NCI-H446 (cell line): ENCODE data around the gene TNFRSF14.

ENCODE experiments used
- DNase-seq, 2 experiments: peaks; one replicate each; lab custom pipeline; 2025; lab: John Stamatoyannopoulos, UW

TNFRSF14 gene

GRCh38 chr1:2602866-2603520 lies 46.8 kb downstream of the TNFRSF14 start:
- no peak for DNase-seq

GRCh38 chr1:2603521-2604155 lies 47.5 kb downstream of the TNFRSF14 start:
- no peak for DNase-seq

GRCh38 chr1:2604156-2604843 lies 48.1 kb downstream of the TNFRSF14 start:
- no peak for DNase-seq

- no peak for DNase-seq
Observed at GRCh38 chr1:2604844-2605508, 48.8 kb downstream of the TNFRSF14 start.

GRCh38 chr1:2605509-2606395 lies 49.6 kb downstream of the TNFRSF14 start:
- DNase-seq = no peak

- DNase-seq = no peak
Observed at GRCh38 chr1:2606396-2606880, 50.3 kb downstream of the TNFRSF14 start.

GRCh38 chr1:2606881-2607621 lies 50.9 kb downstream of the TNFRSF14 start:
- DNase-seq = no peak

GRCh38 chr1:2607641-2608091 lies 51.5 kb downstream of the TNFRSF14 start:
- DNase-seq = no peak

- no peak for DNase-seq
Observed at GRCh38 chr1:2609319-2610035, 53.3 kb downstream of the TNFRSF14 start.

GRCh38 chr1:2610036-2610959 lies 54.1 kb downstream of the TNFRSF14 start:
- peak in 1 of 2 experiments; percentile 22 for DNase-seq

- no peak for DNase-seq
Observed at GRCh38 chr1:2611031-2611501, 54.9 kb downstream of the TNFRSF14 start.

GRCh38 chr1:2611621-2612437 lies 55.7 kb downstream of the TNFRSF14 start:
- no peak for DNase-seq

- no peak for DNase-seq
Observed at GRCh38 chr1:2612591-2613365, 56.6 kb downstream of the TNFRSF14 start.
